OCI-LY7 (cell line): Measurements from ENCODE around the gene NLRP3. TPM values are rescaled to one million over a fixed set of nuclear protein-coding genes. Genes with fewer than 3 reads are reported as not detected.

Experiments used
- BruUV-seq: library from RNA; stranded (reverse); fragments of 400-500 nt; replicated peaks from 2 replicates; lab custom pipeline; 2021; lab: Mats Ljungman, UMichigan
- CTCF ChIA-PET: fragments of 300-600 bp; sonication (Branson Sonifier 250); formaldehyde crosslinking; loops from one replicate; lab custom pipeline; 2022; ENCODE audit warnings: antibody characterized with exemption; ENCODE audit not compliant: unreplicated experiment; lab: Charles Lee
- POLR2A ChIA-PET: fragments of 300-600 bp; sonication (Branson Sonifier 250); formaldehyde crosslinking; loops from one replicate; lab custom pipeline; 2022; ENCODE audit warnings: antibody characterized with exemption; lab: Charles Lee
- DNase-seq: peaks from one replicate; pipeline ENCODE4 v3.0.0-alpha.2; 2015; ENCODE audit warnings: low spot score
- H2AFZ ChIP-seq: fragments of 200-600 bp; sonication (generic), shearing (Covaris generic); 2 replicates; pipeline ENCODE4 v1.6.1; 2014; ENCODE audit warnings: mild to moderate bottlenecking, antibody characterized with exemption, low read length, moderate library complexity
- H3K27ac ChIP-seq: fragments of 200-600 bp; sonication (generic); 2 replicates; pipeline ENCODE4 v1.5.1; 2014; ENCODE audit warnings: mixed run types, low read depth, mild to moderate bottlenecking, moderate library complexity, low read length, inconsistent platforms; ENCODE audit not compliant: poor library complexity, severe bottlenecking
- H3K36me3 ChIP-seq: fragments of 200-600 bp; sonication (generic); 2 replicates; pipeline ENCODE4 v1.6.1; 2014; ENCODE audit warnings: mild to moderate bottlenecking, antibody characterized with exemption, low read length, moderate library complexity, mixed read lengths; ENCODE audit not compliant: insufficient read depth
- H3K4me1 ChIP-seq: fragments of 200-600 bp; sonication (generic); 2 replicates; pipeline ENCODE4 v1.5.1; 2014; ENCODE audit warnings: mild to moderate bottlenecking, low read length; ENCODE audit not compliant: insufficient read depth, poor library complexity, severe bottlenecking
- H3K4me2 ChIP-seq: fragments of 200-600 bp; sonication (generic); 2 replicates; pipeline ENCODE4 v1.6.1; 2014; ENCODE audit warnings: mild to moderate bottlenecking, low read length
- H3K4me3 ChIP-seq: fragments of 200-600 bp; sonication (generic); 2 replicates; pipeline ENCODE4 v1.5.1; 2014; ENCODE audit warnings: mild to moderate bottlenecking, low read depth, low read length; ENCODE audit not compliant: poor library complexity, severe bottlenecking
- H3K79me2 ChIP-seq: fragments of 200-600 bp; sonication (generic); 2 replicates; pipeline ENCODE4 v1.6.1; 2016; ENCODE audit warnings: low read depth, mild to moderate bottlenecking, low read length, moderate library complexity, mixed read lengths; ENCODE audit not compliant: insufficient read depth
- H3K9me2 ChIP-seq: fragments of 200-600 bp; sonication (generic); 2 replicates; pipeline ENCODE4 v1.6.1; 2016; ENCODE audit warnings: mild to moderate bottlenecking, low read length, mixed read lengths; ENCODE audit not compliant: insufficient read depth
- H3K9me3 ChIP-seq: fragments of 200-600 bp; sonication (generic); 2 replicates; pipeline ENCODE4 v1.6.1; 2014; ENCODE audit warnings: mild to moderate bottlenecking, mixed run types, low read length, mixed read lengths
- H4K20me1 ChIP-seq: fragments of 200-600 bp; sonication (generic); 2 replicates; pipeline ENCODE4 v1.6.1; 2014; ENCODE audit warnings: mild to moderate bottlenecking, antibody characterized with exemption, low read length, moderate library complexity, mixed read lengths; ENCODE audit not compliant: insufficient read depth
- EZH2phosphoT487 ChIP-seq: fragments of 200-600 bp; sonication (generic); IDR thresholded peaks from 2 replicates; pipeline ENCODE4 v1.6.1; 2018; ENCODE audit warnings: low read depth, borderline replicate concordance, mild to moderate bottlenecking, mixed run types, antibody characterized with exemption, low read length, moderate library complexity, mixed read lengths
- intact Hi-C: fragments of 100-400 bp; cut with micrococcal nuclease; formaldehyde crosslinking; loops from one replicate; pipeline ENCODE4 v1.10.0; 2022; ENCODE audit not compliant: unreplicated experiment
- total RNA-seq, 2 experiments: library from RNA; depleted of rRNA in 1 of 2; stranded (reverse); fragments of >200 nt in 1 of 2; shearing (Covaris generic) in 1 of 2; gene quantifications; 2 replicates each; pipeline ENCODE4 v1.2.3, GENCODE V29; 2014 to 2022
- TF ChIP-seq, protein P1 (sequence below): fragments of 200-600 bp; sonication (generic); conservative IDR thresholded peaks from 2 replicates; pipeline ENCODE4 v1.5.1; 2014; ENCODE audit warnings: mild to moderate bottlenecking, antibody characterized with exemption, low read length, moderate library complexity, mixed read lengths

NLRP3 gene
- total RNA-seq, 2 experiments from 2014 or later = not detected

DNA sequence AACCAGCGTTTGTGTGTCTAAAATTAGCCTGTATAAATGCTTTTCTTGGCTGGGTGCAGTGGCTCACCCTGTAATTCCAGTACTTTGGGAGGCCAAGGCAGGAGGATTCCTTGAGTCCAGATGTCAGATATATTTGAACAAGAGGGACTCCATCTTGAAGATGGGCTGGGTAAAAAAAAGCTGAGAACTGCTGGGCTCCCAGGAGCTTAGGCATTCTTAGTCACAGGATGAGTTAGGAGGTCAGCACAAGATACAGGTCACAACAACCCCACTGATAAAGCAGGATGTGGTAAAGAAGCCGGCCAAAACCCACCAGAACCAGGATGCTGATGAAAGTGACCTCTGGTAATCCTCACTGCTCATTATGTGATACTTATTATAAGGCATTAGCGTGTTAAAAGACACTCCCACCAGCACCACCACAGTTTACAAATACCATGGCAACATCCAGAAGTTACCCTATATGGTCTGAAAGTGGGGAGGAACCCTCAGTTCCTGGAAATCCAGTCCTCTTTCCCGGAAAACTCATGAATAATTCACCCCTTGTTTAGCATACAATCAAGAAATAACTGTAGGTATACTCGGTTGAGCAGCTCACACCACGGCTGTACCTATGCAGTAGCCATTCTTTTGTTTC lies 48.1 kb upstream of the NLRP3 start:
- H3K36me3 ChIP-seq = no peaks in the 10 kb centered on the region
- TF ChIP-seq EZH2phosphoT487 = no peak
- TF ChIP-seq, protein P1, sequence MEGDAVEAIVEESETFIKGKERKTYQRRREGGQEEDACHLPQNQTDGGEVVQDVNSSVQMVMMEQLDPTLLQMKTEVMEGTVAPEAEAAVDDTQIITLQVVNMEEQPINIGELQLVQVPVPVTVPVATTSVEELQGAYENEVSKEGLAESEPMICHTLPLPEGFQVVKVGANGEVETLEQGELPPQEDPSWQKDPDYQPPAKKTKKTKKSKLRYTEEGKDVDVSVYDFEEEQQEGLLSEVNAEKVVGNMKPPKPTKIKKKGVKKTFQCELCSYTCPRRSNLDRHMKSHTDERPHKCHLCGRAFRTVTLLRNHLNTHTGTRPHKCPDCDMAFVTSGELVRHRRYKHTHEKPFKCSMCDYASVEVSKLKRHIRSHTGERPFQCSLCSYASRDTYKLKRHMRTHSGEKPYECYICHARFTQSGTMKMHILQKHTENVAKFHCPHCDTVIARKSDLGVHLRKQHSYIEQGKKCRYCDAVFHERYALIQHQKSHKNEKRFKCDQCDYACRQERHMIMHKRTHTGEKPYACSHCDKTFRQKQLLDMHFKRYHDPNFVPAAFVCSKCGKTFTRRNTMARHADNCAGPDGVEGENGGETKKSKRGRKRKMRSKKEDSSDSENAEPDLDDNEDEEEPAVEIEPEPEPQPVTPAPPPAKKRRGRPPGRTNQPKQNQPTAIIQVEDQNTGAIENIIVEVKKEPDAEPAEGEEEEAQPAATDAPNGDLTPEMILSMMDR = no peak
- H3K9me2 ChIP-seq = no peaks in the 10 kb centered on the region
- ChIA-PET CTCF (no interaction called here), POLR2A (no interaction called here)
- BruUV-seq = no TSS peak
- DNase-seq = no peak
- no peaks in the 10 kb centered on the region for H4K20me1 ChIP-seq
- no peak overlapping the region for H3K27ac ChIP-seq
- H3K4me1 ChIP-seq = no peaks in the 10 kb centered on the region
- H3K4me2 ChIP-seq = no peak overlapping the region
- no peak overlapping the region for H2AFZ ChIP-seq
- H3K4me3 ChIP-seq = no peak overlapping the region
- intact Hi-C loops = no loop called here
- H3K9me3 ChIP-seq = no peaks in the 10 kb centered on the region
- no peaks in the 10 kb centered on the region for H3K79me2 ChIP-seq

DNA sequence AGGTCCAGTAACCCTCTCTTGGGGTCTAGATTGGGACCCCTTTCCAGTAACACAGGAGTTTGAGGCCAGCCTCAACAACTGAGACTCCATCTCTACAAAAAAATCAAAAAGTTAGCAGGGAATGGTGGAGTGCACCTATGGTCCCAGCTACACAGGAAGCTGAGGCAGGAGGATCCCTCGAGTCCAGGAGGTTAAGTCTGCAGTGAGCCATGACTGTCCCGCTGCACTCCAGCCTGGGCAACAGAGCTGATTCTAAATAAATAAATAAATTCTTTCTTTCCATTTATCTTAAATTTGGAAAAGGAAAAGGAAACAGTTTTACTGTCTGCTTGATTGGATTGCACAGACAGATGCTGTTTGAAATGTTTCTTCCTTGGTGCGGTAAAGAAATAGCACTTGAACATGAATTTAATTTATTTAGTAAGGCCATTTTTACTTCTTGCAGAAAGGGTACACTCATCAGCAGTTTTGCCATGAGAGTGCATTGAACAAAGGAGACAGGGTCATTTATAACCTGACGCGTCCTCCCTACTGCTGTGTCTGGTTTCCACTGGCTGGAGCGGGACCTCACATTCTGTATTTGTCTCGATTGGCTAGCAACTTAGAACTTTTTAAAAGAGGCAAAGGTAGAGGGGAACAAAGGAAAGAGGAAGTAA lies 47.4 kb upstream of the NLRP3 start:
- Histone ChIP-seq H4K20me1 (no peaks in the 10 kb centered on the region), H3K79me2 (no peaks in the 10 kb centered on the region), H3K27ac (no peak overlapping the region), H3K36me3 (no peaks in the 10 kb centered on the region), H3K4me3 (no peak overlapping the region), H2AFZ (no peak overlapping the region), H3K9me3 (no peaks in the 10 kb centered on the region), H3K4me1 (no peaks in the 10 kb centered on the region), H3K4me2 (no peak overlapping the region), H3K9me2 (no peaks in the 10 kb centered on the region)
- DNase-seq = no peak
- intact Hi-C loops = no loop called here
- BruUV-seq = no TSS peak
- ChIA-PET POLR2A (no interaction called here), CTCF (no interaction called here)
- TF ChIP-seq, protein P1 = no peak
- TF ChIP-seq EZH2phosphoT487 = no peak
